ENCODE measurements around the gene SCFD1. TPM values are rescaled to one million over a fixed set of nuclear protein-coding genes. Genes with fewer than 3 reads are reported as not detected.
"Not testable (repeated sequence)": the region's sequence is repeated elsewhere in the genome, so short reads cannot be mapped to it uniquely, and the experiment has no call there.

The SCFD1 gene
- total RNA-seq, 2 donors from 2014 or later, result 20.5 to 28.6 TPM

DNA sequence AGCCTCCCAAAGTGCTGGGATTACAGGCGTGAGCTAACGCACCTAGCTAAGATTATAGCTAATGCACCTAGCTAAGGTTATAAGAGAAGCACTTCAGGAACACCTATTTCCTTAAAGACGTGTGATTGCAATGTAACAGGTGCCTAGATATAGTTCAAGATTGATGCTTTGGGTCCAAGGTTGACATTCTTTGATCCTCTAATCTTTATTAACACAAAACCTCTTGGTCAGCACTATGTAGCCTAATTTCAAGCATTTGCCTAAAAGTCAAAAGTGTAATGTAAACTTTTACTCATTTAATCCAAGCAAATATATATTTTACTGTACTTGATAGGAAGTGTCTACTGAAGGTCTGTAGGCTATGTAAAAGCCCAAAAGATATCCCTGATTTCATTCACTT lies 36.5 kb downstream of the SCFD1 start:
- H3K36me3 ChIP-seq, result peaks cover 33% of the 10 kb centered on the region
- H3K9me3 ChIP-seq, result no peaks in the 10 kb centered on the region
- no peak overlapping the region for H3K27ac ChIP-seq
- no peak overlapping the region for H3K4me3 ChIP-seq
- DNase-seq (ENCODE audit: low spot score), result no peak
- H3K4me1 ChIP-seq, result no peaks in the 10 kb centered on the region
- no peaks in the 10 kb centered on the region for H3K27me3 ChIP-seq
- TF ChIP-seq, protein P1, sequence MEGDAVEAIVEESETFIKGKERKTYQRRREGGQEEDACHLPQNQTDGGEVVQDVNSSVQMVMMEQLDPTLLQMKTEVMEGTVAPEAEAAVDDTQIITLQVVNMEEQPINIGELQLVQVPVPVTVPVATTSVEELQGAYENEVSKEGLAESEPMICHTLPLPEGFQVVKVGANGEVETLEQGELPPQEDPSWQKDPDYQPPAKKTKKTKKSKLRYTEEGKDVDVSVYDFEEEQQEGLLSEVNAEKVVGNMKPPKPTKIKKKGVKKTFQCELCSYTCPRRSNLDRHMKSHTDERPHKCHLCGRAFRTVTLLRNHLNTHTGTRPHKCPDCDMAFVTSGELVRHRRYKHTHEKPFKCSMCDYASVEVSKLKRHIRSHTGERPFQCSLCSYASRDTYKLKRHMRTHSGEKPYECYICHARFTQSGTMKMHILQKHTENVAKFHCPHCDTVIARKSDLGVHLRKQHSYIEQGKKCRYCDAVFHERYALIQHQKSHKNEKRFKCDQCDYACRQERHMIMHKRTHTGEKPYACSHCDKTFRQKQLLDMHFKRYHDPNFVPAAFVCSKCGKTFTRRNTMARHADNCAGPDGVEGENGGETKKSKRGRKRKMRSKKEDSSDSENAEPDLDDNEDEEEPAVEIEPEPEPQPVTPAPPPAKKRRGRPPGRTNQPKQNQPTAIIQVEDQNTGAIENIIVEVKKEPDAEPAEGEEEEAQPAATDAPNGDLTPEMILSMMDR (IDR thresholded peaks at IDR 0.05), result no peak

DNA sequence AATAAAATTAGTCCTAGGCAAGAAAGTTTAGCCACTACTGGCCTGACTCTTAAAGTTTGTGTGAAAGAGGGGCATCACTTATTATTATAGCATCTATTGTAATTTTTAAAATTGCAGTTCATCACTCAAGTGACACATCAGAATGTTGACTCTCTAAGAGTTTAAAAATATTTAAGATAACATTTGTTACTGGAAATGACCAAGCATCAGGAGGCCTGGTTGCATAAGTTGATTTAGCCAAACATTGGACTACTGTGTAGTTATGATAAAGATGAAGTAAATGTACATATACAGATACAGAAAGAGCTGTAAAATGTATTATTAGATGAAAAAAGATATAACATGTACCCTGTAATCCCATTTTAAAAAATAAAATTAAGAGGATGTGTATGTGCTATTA lies 47.5 kb downstream of the SCFD1 start:
- DNase-seq (ENCODE audit: low spot score), result no peak

DNA sequence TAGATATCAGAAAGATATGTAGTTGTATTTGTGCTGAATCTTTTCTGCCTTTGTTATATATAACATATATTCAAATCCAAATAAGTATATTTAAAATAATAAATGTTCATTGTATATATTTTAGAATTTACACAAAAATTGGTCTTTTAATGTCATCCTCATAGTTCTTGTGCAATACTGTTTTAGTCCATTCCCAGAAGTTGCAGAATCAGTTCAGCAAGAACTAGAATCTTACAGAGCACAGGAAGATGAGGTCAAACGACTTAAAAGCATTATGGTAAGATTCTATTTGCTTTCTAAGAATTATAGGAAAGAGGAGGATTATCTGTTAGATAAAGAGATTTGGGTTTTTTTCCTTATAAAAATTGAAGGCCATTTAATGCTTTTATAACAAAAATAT lies 51.0 kb downstream of the SCFD1 start:
- H3K4me1 ChIP-seq, result no peaks in the 10 kb centered on the region
- peaks cover 23% of the 10 kb centered on the region for H3K36me3 ChIP-seq
- no peaks in the 10 kb centered on the region for H3K27me3 ChIP-seq
- TF ChIP-seq, protein P1 (IDR thresholded peaks at IDR 0.05), result no peak
- H3K4me3 ChIP-seq, result no peak overlapping the region
- H3K27ac ChIP-seq, result no peak overlapping the region
- H3K9me3 ChIP-seq, result no peaks in the 10 kb centered on the region
- no peak for DNase-seq (ENCODE audit: low spot score)

More for the DNA sequence above, 47.5 kb downstream of the SCFD1 start:
- Histone ChIP-seq H3K27me3 (no peaks in the 10 kb centered on the region), H3K36me3 (peaks cover 10% of the 10 kb centered on the region), H3K4me3 (no peak overlapping the region), H3K27ac (no peak overlapping the region), H3K4me1 (no peaks in the 10 kb centered on the region), H3K9me3 (no peaks in the 10 kb centered on the region)
- TF ChIP-seq, protein P1 (IDR thresholded peaks at IDR 0.05), result no peak

DNA sequence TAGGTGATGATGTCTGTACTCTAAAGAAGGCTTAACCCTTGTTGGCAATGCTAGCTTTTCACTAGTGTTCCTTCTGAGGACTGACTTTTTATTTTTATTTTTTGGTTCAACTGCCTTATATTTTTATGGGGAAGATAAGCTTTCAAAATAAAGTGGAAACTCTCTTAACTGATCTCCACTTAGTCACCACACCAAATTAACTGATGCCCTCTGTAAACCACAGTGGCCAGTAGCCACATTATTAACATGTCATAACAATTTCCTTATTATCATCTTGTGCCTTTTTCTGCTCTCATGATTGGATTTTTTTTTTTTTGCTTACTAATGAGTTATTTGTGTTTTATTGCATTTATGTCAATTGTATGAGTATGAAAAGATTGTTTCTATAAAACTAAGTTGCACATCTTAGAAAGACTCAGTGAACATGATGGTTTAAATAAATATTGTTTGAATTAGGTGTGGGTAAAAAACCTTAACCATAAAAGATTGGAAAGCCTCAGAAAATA lies 56.9 kb downstream of the SCFD1 start:
- no peak for DNase-seq (ENCODE audit: low spot score)
- Histone ChIP-seq H3K4me3 (no peak overlapping the region), H3K4me1 (no peaks in the 10 kb centered on the region), H3K27me3 (no peaks in the 10 kb centered on the region), H3K9me3 (no peaks in the 10 kb centered on the region), H3K36me3 (peaks cover 23% of the 10 kb centered on the region), H3K27ac (no peak overlapping the region)
- TF ChIP-seq, protein P1 (IDR thresholded peaks at IDR 0.05), result no peak

DNA sequence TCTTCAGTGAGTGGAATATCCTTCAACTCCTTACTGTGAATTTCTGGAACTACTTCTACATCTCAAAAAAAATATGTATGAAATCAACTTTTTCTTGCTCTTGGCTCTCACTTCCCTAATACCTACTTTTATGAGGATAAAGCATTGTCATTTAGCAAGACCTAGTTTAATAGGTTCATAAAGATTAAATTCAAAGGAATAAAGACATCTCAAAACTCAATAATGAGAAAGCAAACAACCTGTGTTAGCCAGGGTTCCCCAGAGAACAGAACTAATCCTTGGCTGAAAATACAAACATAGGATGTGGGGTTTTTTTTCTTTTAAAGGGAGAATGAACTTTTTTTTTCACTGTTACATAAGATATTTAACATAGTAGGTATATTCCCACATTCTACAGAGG lies 57.9 kb downstream of the SCFD1 start:
- Histone ChIP-seq H3K27me3 (no peaks in the 10 kb centered on the region), H3K4me1 (no peaks in the 10 kb centered on the region), H3K4me3 (no peak overlapping the region), H3K9me3 (no peaks in the 10 kb centered on the region), H3K36me3 (peaks cover 19% of the 10 kb centered on the region), H3K27ac (no peak overlapping the region)
- no peak for DNase-seq (ENCODE audit: low spot score)
- TF ChIP-seq, protein P1 (IDR thresholded peaks at IDR 0.05), result no peak

DNA sequence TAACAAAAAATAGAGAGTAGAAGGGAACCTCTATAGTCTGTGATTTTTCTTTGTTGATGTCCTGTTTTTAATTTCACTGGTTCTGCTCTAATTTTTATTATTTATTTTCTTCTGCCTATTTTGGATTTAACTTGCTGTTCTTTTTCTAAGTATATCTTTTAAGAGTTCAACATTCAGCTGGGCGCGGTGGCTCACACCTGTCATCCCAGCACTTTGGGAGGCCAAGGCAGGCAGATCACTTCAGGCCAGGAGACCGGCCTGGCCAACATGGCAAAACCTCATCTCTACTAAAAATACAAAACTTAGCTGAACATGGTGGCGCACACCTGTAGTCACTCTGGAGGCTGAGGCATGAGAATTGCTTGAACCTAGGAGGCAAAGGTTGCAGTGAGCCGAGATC lies 58.7 kb downstream of the SCFD1 start:
- not testable (repeated sequence) for H3K4me3 ChIP-seq; H3K27me3 ChIP-seq; DNase-seq (ENCODE audit: low spot score); H3K4me1 ChIP-seq; H3K27ac ChIP-seq; H3K9me3 ChIP-seq
- H3K36me3 ChIP-seq, result peaks cover 16% of the 10 kb centered on the region
